ENCODE measurements around the gene PSME3.

- TF ChIP-seq, protein P1, sequence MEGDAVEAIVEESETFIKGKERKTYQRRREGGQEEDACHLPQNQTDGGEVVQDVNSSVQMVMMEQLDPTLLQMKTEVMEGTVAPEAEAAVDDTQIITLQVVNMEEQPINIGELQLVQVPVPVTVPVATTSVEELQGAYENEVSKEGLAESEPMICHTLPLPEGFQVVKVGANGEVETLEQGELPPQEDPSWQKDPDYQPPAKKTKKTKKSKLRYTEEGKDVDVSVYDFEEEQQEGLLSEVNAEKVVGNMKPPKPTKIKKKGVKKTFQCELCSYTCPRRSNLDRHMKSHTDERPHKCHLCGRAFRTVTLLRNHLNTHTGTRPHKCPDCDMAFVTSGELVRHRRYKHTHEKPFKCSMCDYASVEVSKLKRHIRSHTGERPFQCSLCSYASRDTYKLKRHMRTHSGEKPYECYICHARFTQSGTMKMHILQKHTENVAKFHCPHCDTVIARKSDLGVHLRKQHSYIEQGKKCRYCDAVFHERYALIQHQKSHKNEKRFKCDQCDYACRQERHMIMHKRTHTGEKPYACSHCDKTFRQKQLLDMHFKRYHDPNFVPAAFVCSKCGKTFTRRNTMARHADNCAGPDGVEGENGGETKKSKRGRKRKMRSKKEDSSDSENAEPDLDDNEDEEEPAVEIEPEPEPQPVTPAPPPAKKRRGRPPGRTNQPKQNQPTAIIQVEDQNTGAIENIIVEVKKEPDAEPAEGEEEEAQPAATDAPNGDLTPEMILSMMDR (IDR thresholded peaks at IDR 0.05; ENCODE audit: poor library complexity): no peak
- TF ChIP-seq EZH2phosphoT487 (IDR thresholded peaks at IDR 0.05; ENCODE audit: low read depth, severe bottlenecking, unreplicated experiment) (no peak), EZH2 (IDR thresholded peaks at IDR 0.05; ENCODE audit: borderline replicate concordance) (no peak)
These were observed 34.5 kb upstream of the PSME3 start, which contains the start of the genes CNTD1 and COA3 for GRCh38 chr17:42798383-42799380.
